H1 (cell line): ENCODE results near the gene MRS2. TPM values are rescaled to one million over a fixed set of nuclear protein-coding genes. Genes with fewer than 3 reads are reported as not detected.

ENCODE experiments used
- JUND ChIP-seq: IDR thresholded peaks from 2 replicates; pipeline ENCODE4 v1.6.1; 2011; ENCODE audit warnings: mild to moderate bottlenecking, improper control_type of control experiment, low read length
- SIX5 ChIP-seq: IDR thresholded peaks from 2 replicates; pipeline ENCODE4 v1.6.1; 2011; ENCODE audit warnings: mild to moderate bottlenecking, low read depth, low read length
- SP1 ChIP-seq: IDR thresholded peaks from 2 replicates; pipeline ENCODE4 v1.6.1; 2011; ENCODE audit warnings: low read depth, low read length
- polyA plus RNA-seq, 7 experiments: library from polyadenylated mRNA; depleted of rRNA in 3 of 7; stranded (reverse) in 5 of 7; unstranded in 2 of 7; fragments of >200 nt in 5 of 7; fragments of 200-250 nt in 2 of 7; gene quantifications; 1 replicate in 5 of 7; 2 replicates in 1 of 7; 4 replicates in 1 of 7; pipeline versions ENCODE4 v1.2.1 to v1.2.3, GENCODE V29; 2011 to 2013; ENCODE audit warnings: missing spikeins in 2 of 7, mixed read lengths in 2 of 7
- total RNA-seq: library from RNA; stranded (reverse); fragmentation: NEBNext Ultra II Directional; extraction: Animal tissue kit (Norgen Biotek cat#: 25700); gene quantifications from 2 replicates; pipeline ENCODE4 v1.2.1, GENCODE V29; 2021
- TF ChIP-seq, protein P1 (sequence below): IDR thresholded peaks from 2 replicates; pipeline ENCODE4 v1.6.1; 2011; ENCODE audit warnings: low read depth, mild to moderate bottlenecking, low read length; ENCODE audit not compliant: insufficient read depth

Gene MRS2
- total and polyA plus RNA-seq, 2 of the 8 experiments (the other 6 are each of a cell fraction or from before 2014, with no cell fraction given) = 51.2 to 67.5 TPM

DNA sequence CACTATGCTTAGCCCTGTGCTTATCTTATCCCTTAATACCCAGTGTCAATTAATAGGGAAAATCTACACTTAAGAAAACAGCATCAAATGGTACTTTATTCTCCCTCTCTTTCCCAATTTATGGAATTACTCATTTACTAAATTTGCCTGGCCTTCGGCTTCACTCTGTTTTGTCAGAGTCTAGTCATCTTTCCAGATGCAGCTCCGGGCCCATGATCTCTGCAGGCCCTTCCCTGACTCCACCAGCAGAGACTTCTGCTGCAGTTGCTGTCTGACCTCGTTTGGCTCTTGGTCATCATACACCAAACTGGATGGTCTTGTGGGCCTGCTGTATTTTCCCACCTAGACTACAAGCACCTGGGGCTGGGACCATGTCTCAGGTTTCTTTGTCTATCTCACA, 27.4 kb downstream of the MRS2 start (continued):
- no peak for TF ChIP-seq SIX5
- no peak for TF ChIP-seq SP1
- TF ChIP-seq, protein P1, sequence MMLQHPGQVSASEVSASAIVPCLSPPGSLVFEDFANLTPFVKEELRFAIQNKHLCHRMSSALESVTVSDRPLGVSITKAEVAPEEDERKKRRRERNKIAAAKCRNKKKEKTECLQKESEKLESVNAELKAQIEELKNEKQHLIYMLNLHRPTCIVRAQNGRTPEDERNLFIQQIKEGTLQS = no peak
- no peak for TF ChIP-seq JUND
